GM19463 (cell line): ENCODE results near the gene LHX2.

Experiments used
- ATAC-seq: cut with Tn5 transposase; IDR thresholded peaks from one replicate; pipeline ENCODE4 v1.9.1; 2021; ENCODE audit warnings: mild to moderate bottlenecking, moderate library complexity; ENCODE audit not compliant: unreplicated experiment

Gene LHX2

GRCh38 chr9:124052401-124052800 lies 40.8 kb downstream of the LHX2 start:
- ATAC-seq = no peak

- peak; percentile 94 for ATAC-seq
Observed at GRCh38 chr9:124054582-124055227, 43.1 kb downstream of the LHX2 start.

- ATAC-seq = no peak
Observed at GRCh38 chr9:124060844-124061605, 49.5 kb downstream of the LHX2 start.

GRCh38 chr9:124062172-124062571 lies 50.6 kb downstream of the LHX2 start:
- ATAC-seq = no peak

- no peak for ATAC-seq
Observed at GRCh38 chr9:124066783-124067577, 55.4 kb downstream of the LHX2 start.

GRCh38 chr9:124068251-124068650 lies 56.7 kb downstream of the LHX2 start:
- ATAC-seq = no peak

GRCh38 chr9:124074746-124075145 lies 63.2 kb downstream of the LHX2 start:
- ATAC-seq = no peak

- no peak for ATAC-seq
Observed at GRCh38 chr9:124075761-124076160, 64.2 kb downstream of the LHX2 start.

GRCh38 chr9:124077915-124078572 lies 66.5 kb downstream of the LHX2 start:
- no peak for ATAC-seq

GRCh38 chr9:124078641-124079040 lies 67.1 kb downstream of the LHX2 start:
- ATAC-seq = no peak

GRCh38 chr9:124079176-124079925 lies 67.8 kb downstream of the LHX2 start:
- no peak for ATAC-seq

- no peak for ATAC-seq
Observed at GRCh38 chr9:124082622-124083021, 71.1 kb downstream of the LHX2 start.
